Measurements from ENCODE around the gene LEUTX. TPM values are rescaled to one million over a fixed set of nuclear protein-coding genes. Genes with fewer than 3 reads are reported as not detected.
"Not testable (repeated sequence)": the region's sequence is repeated elsewhere in the genome, so short reads cannot be mapped to it uniquely, and the experiment has no call there.

Gene LEUTX
- total RNA-seq, 1 donor from 2014 or later = not detected

GRCh38 chr19:39745643-39746042, 33.0 kb upstream of the LEUTX start:
- H3K4me1 ChIP-seq (ENCODE audit: control insufficient read depth in 3 of 3, insufficient read depth in 3 of 3, low read length in 3 of 3) = no peaks in the 10 kb centered on the region
- no peaks in the 10 kb centered on the region for H3K36me3 ChIP-seq (ENCODE audit: control insufficient read depth in 3 of 3, insufficient read depth in 3 of 3, low read length in 3 of 3)
- H3K27me3 ChIP-seq (ENCODE audit: control insufficient read depth in 3 of 3, insufficient read depth in 3 of 3, low read length in 3 of 3) = no peaks in the 10 kb centered on the region
- no peak overlapping the region for H3K27ac ChIP-seq (ENCODE audit: low read depth, low read length)
- no peak overlapping the region for H3K4me3 ChIP-seq (ENCODE audit: low read length in 3 of 3)
- no peak overlapping the region for H3K9ac ChIP-seq (ENCODE audit: low read depth in 1 of 3, low read length in 3 of 3)
- H3K9me3 ChIP-seq (ENCODE audit: control insufficient read depth in 3 of 3, low read length in 3 of 3) = no peaks in the 10 kb centered on the region

- Histone ChIP-seq H3K27me3 (ENCODE audit: control insufficient read depth in 3 of 3, insufficient read depth in 3 of 3, low read length in 3 of 3) (peaks cover 0 to 3% (median 2%) of the 10 kb centered on the region in 3 donors), H3K36me3 (ENCODE audit: control insufficient read depth in 3 of 3, insufficient read depth in 3 of 3, low read length in 3 of 3) (no peaks in the 10 kb centered on the region), H3K27ac (ENCODE audit: low read depth, low read length) (no peak overlapping the region), H3K4me1 (ENCODE audit: control insufficient read depth in 3 of 3, insufficient read depth in 3 of 3, low read length in 3 of 3) (no peaks in the 10 kb centered on the region), H3K9me3 (ENCODE audit: control insufficient read depth in 3 of 3, low read length in 3 of 3) (no peaks in the 10 kb centered on the region), H3K4me3 (ENCODE audit: low read length in 3 of 3) (no peak overlapping the region), H3K9ac (ENCODE audit: low read depth in 1 of 3, low read length in 3 of 3) (no peak overlapping the region)
These were observed 31.7 kb upstream of the LEUTX start for GRCh38 chr19:39746836-39747529.

- H3K4me3 ChIP-seq (ENCODE audit: low read length in 3 of 3) = no peak overlapping the region
- no peak overlapping the region for H3K27ac ChIP-seq (ENCODE audit: low read depth, low read length)
- peaks cover 0 to 3% (median 2%) of the 10 kb centered on the region in 3 donors for H3K27me3 ChIP-seq (ENCODE audit: control insufficient read depth in 3 of 3, insufficient read depth in 3 of 3, low read length in 3 of 3)
- no peaks in the 10 kb centered on the region for H3K9me3 ChIP-seq (ENCODE audit: control insufficient read depth in 3 of 3, low read length in 3 of 3)
- H3K4me1 ChIP-seq (ENCODE audit: control insufficient read depth in 3 of 3, insufficient read depth in 3 of 3, low read length in 3 of 3) = no peaks in the 10 kb centered on the region
- H3K36me3 ChIP-seq (ENCODE audit: control insufficient read depth in 3 of 3, insufficient read depth in 3 of 3, low read length in 3 of 3) = no peaks in the 10 kb centered on the region
- no peak overlapping the region for H3K9ac ChIP-seq (ENCODE audit: low read depth in 1 of 3, low read length in 3 of 3)
These were observed 28.7 kb upstream of the LEUTX start for GRCh38 chr19:39749981-39750380.

DNA sequence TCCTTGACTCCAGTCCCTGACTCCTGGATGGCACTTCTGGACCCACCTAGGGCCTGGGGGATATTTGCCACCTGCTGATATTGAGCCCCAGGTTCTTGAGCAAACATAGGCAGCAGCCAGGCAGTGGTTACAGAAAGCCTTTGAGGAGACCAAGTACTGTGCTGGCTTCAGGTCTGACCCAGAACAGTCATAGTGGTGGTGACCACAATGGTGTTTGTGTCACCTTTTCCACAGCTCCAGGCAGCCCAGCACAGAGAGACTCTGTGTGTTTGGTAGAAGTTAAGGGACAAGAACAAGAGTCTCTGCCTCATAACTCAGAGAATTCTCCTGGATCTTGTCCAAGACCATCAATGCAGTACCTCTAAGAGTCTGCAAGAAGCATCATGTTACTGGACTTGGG, 26.3 kb upstream of the LEUTX start:
- no peak overlapping the region for H3K9ac ChIP-seq (ENCODE audit: low read depth in 1 of 3, low read length in 3 of 3)
- H3K4me1 ChIP-seq (ENCODE audit: control insufficient read depth in 3 of 3, insufficient read depth in 3 of 3, low read length in 3 of 3) = no peaks in the 10 kb centered on the region
- H3K27ac ChIP-seq (ENCODE audit: low read depth, low read length) = no peak overlapping the region
- peaks cover 2 to 11% (median 6%) of the 10 kb centered on the region in 3 donors for H3K27me3 ChIP-seq (ENCODE audit: control insufficient read depth in 3 of 3, insufficient read depth in 3 of 3, low read length in 3 of 3)
- no peaks in the 10 kb centered on the region for H3K36me3 ChIP-seq (ENCODE audit: control insufficient read depth in 3 of 3, insufficient read depth in 3 of 3, low read length in 3 of 3)
- no peaks in the 10 kb centered on the region for H3K9me3 ChIP-seq (ENCODE audit: control insufficient read depth in 3 of 3, low read length in 3 of 3)
- H3K4me3 ChIP-seq (ENCODE audit: low read length in 3 of 3) = no peak overlapping the region

DNA sequence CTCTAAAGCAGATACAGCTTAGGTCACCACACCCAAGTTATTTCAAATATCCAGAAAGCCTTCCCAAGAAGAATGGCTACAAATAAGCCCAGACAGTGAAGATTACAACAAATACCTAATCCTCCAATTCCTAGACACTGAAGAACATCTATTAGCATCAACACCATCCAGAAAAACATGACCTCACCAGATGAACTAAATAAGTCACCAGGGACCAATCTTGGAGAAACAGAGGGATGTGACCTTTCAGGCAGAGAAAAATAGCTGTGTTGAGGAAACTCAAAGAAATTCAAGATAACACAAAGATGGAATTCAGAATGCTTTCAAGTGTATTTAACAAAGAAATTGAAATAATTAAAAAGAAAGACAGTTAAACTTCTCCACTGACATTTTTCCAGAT, 25.9 kb upstream of the LEUTX start:
- H3K4me1 ChIP-seq (ENCODE audit: control insufficient read depth in 3 of 3, insufficient read depth in 3 of 3, low read length in 3 of 3) = no peaks in the 10 kb centered on the region
- H3K27ac ChIP-seq (ENCODE audit: low read depth, low read length) = no peak overlapping the region
- no peaks in the 10 kb centered on the region for H3K9me3 ChIP-seq (ENCODE audit: control insufficient read depth in 3 of 3, low read length in 3 of 3)
- no peak overlapping the region for H3K4me3 ChIP-seq (ENCODE audit: low read length in 3 of 3)
- H3K36me3 ChIP-seq (ENCODE audit: control insufficient read depth in 3 of 3, insufficient read depth in 3 of 3, low read length in 3 of 3) = no peaks in the 10 kb centered on the region
- no peak overlapping the region for H3K9ac ChIP-seq (ENCODE audit: low read depth in 1 of 3, low read length in 3 of 3)
- H3K27me3 ChIP-seq (ENCODE audit: control insufficient read depth in 3 of 3, insufficient read depth in 3 of 3, low read length in 3 of 3) = peaks cover 2 to 13% (median 9%) of the 10 kb centered on the region in 3 donors

GRCh38 chr19:39754544-39754943, 24.1 kb upstream of the LEUTX start:
- Histone ChIP-seq H3K9me3 (ENCODE audit: control insufficient read depth in 3 of 3, low read length in 3 of 3) (no peaks in the 10 kb centered on the region), H3K9ac (ENCODE audit: low read depth in 1 of 3, low read length in 3 of 3) (no peak overlapping the region), H3K27ac (ENCODE audit: low read depth, low read length) (no peak overlapping the region), H3K36me3 (ENCODE audit: control insufficient read depth in 3 of 3, insufficient read depth in 3 of 3, low read length in 3 of 3) (no peaks in the 10 kb centered on the region), H3K27me3 (ENCODE audit: control insufficient read depth in 3 of 3, insufficient read depth in 3 of 3, low read length in 3 of 3) (peaks cover 10 to 22% (median 13%) of the 10 kb centered on the region in 3 donors), H3K4me1 (ENCODE audit: control insufficient read depth in 3 of 3, insufficient read depth in 3 of 3, low read length in 3 of 3) (no peaks in the 10 kb centered on the region), H3K4me3 (ENCODE audit: low read length in 3 of 3) (no peak overlapping the region)

DNA sequence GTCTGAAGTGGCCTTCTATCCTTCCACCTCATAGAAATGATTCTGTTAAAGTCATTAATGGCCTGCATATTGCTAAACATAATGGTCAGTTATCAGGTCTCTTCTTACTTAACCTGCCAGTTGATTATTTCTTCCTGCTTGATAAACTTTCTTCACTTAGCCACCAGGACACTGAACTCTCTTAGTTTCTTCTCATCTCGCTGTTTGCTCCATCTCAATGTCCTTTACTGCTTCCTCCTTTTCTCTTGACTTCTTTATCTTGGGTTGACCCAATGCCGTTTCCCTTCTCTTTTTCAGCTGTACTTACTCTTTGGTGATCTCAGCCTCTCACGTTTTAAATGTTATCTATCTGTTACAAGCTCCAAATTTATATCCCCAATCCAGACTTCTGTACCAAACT, 23.7 kb upstream of the LEUTX start:
- H3K4me3 ChIP-seq (ENCODE audit: low read length in 3 of 3) = no peak overlapping the region
- H3K27me3 ChIP-seq (ENCODE audit: control insufficient read depth in 3 of 3, insufficient read depth in 3 of 3, low read length in 3 of 3) = peaks cover 10 to 24% (median 13%) of the 10 kb centered on the region in 3 donors
- no peak overlapping the region for H3K27ac ChIP-seq (ENCODE audit: low read depth, low read length)
- H3K9me3 ChIP-seq (ENCODE audit: control insufficient read depth in 3 of 3, low read length in 3 of 3) = no peaks in the 10 kb centered on the region
- no peaks in the 10 kb centered on the region for H3K4me1 ChIP-seq (ENCODE audit: control insufficient read depth in 3 of 3, insufficient read depth in 3 of 3, low read length in 3 of 3)
- no peaks in the 10 kb centered on the region for H3K36me3 ChIP-seq (ENCODE audit: control insufficient read depth in 3 of 3, insufficient read depth in 3 of 3, low read length in 3 of 3)
- H3K9ac ChIP-seq (ENCODE audit: low read depth in 1 of 3, low read length in 3 of 3) = no peak overlapping the region

GRCh38 chr19:39759457-39760184, 19.0 kb upstream of the LEUTX start:
- Histone ChIP-seq H3K27ac (ENCODE audit: low read depth, low read length) (no peak overlapping the region), H3K4me1 (ENCODE audit: control insufficient read depth in 3 of 3, insufficient read depth in 3 of 3, low read length in 3 of 3) (no peaks in the 10 kb centered on the region), H3K4me3 (ENCODE audit: low read length in 3 of 3) (no peak overlapping the region), H3K36me3 (ENCODE audit: control insufficient read depth in 3 of 3, insufficient read depth in 3 of 3, low read length in 3 of 3) (no peaks in the 10 kb centered on the region), H3K9me3 (ENCODE audit: control insufficient read depth in 3 of 3, low read length in 3 of 3) (no peaks in the 10 kb centered on the region), H3K27me3 (ENCODE audit: control insufficient read depth in 3 of 3, insufficient read depth in 3 of 3, low read length in 3 of 3) (peaks cover 8 to 21% (median 15%) of the 10 kb centered on the region in 3 donors), H3K9ac (ENCODE audit: low read depth in 1 of 3, low read length in 3 of 3) (no peak overlapping the region)

DNA sequence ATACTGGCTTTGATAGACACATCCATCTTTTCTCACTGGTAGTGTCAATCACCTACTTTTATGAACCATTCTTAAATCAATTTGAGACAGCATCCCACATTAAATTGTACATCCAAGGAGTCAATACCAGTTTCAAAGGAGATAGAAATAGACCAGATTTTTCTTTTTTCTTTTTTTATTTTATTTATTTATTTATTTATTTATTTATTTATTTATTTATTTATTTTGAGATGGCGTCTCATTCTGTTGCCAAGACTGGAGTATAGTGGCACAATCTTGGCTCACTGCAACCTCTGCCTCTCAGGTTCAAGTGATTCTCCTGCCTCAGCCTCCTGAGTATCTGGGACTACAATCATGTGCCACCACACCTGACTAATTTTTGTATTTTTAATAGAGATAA, 16.8 kb upstream of the LEUTX start:
- H3K9me3 ChIP-seq (ENCODE audit: control insufficient read depth in 3 of 3, low read length in 3 of 3); H3K4me3 ChIP-seq (ENCODE audit: low read length in 3 of 3); H3K9ac ChIP-seq (ENCODE audit: low read depth in 1 of 3, low read length in 3 of 3); H3K27ac ChIP-seq (ENCODE audit: low read depth, low read length); H3K4me1 ChIP-seq (ENCODE audit: control insufficient read depth in 3 of 3, insufficient read depth in 3 of 3, low read length in 3 of 3); H3K36me3 ChIP-seq (ENCODE audit: control insufficient read depth in 3 of 3, insufficient read depth in 3 of 3, low read length in 3 of 3): not testable (repeated sequence)
- H3K27me3 ChIP-seq (ENCODE audit: control insufficient read depth in 3 of 3, insufficient read depth in 3 of 3, low read length in 3 of 3) = peaks cover 8 to 18% (median 10%) of the 10 kb centered on the region in 3 donors

All from skeletal muscle tissue (tissue), 4 donors.